T-cell (primary cell): Measurements from ENCODE around the gene INPP4B. TPM values are rescaled to one million over a fixed set of nuclear protein-coding genes. Genes with fewer than 3 reads are reported as not detected.

ENCODE experiments used
- ATAC-seq, 4 experiments: fragments of 200-7000 bp in 3 of 4; fragments of 150-1000 bp in 1 of 4; cut with Tn5 transposase; replicated peaks in 1 of 4; 1 replicate in 3 of 4; 2 replicates in 1 of 4; pipeline ENCODE4 v1.10.0; 2021; ENCODE audit warnings: moderate library complexity in 3 of 4, mild to moderate bottlenecking in 2 of 4, moderate number of reproducible peaks in 1 of 4
- CTCF ChIA-PET, 2 donors: fragments of 300-600 bp; sonication (Branson Sonifier 250); formaldehyde crosslinking; loops; one replicate each; lab custom pipeline; 2022; ENCODE audit warnings: antibody characterized with exemption in 2 of 2; lab: Charles Lee
- POLR2A ChIA-PET, 2 donors: fragments of 300-600 bp; sonication (Branson Sonifier 250); formaldehyde crosslinking; loops; one replicate each; lab custom pipeline; 2022; ENCODE audit warnings: antibody characterized with exemption in 2 of 2; lab: Charles Lee
- DNase-seq, 35 experiments: peaks; one replicate each; pipeline versions ENCODE4 v3.0.0 to v3.0.0-alpha.2; 2013 to 2023
- H3K27ac ChIP-seq: one replicate; pipeline ENCODE4 v1.5.1; 2013; ENCODE audit warnings: low read length
- H3K27me3 ChIP-seq, 2 experiments: replicated peaks in 1 of 2; 1 replicate in 1 of 2; 2 replicates in 1 of 2; pipeline versions ENCODE4 v1.6.1 to v1.7.0; 2013; ENCODE audit warnings: low read length in 1 of 2, mixed read lengths in 1 of 2; ENCODE audit not compliant: control insufficient read depth in 2 of 2, insufficient read depth in 2 of 2; ENCODE audit errors: extremely low read depth in 1 of 2
- H3K36me3 ChIP-seq, 2 donors: 1 replicate in 1 of 2; 2 replicates in 1 of 2; pipeline versions ENCODE4 v1.6.1 to v1.7.0; 2013; ENCODE audit warnings: low read length in 1 of 2; ENCODE audit not compliant: control insufficient read depth in 2 of 2, insufficient read depth in 1 of 2; ENCODE audit errors: extremely low read depth in 1 of 2
- H3K4me1 ChIP-seq, 2 experiments: 1 replicate in 1 of 2; 2 replicates in 1 of 2; pipeline versions ENCODE4 v1.6.1 to v1.7.0; 2013; ENCODE audit warnings: low read length in 2 of 2, mixed read lengths in 1 of 2; ENCODE audit not compliant: insufficient read depth in 2 of 2, control insufficient read depth in 1 of 2; ENCODE audit errors: extremely low read depth in 1 of 2
- H3K4me3 ChIP-seq, 2 donors: 1 replicate in 1 of 2; 2 replicates in 1 of 2; pipeline versions ENCODE4 v1.5.1 to v1.7.0; 2013; ENCODE audit warnings: mild to moderate bottlenecking in 2 of 2, low read length in 1 of 2, moderate library complexity in 1 of 2; ENCODE audit not compliant: control insufficient read depth in 1 of 2; ENCODE audit errors: extremely low read depth in 1 of 2
- H3K9me3 ChIP-seq: 2 replicates; pipeline ENCODE4 v1.7.0; 2013
- H3K27ac Mint-ChIP-seq, 2 donors: one replicate each; pipeline ENCODE4 v1.8.0; 2020 to 2021; ENCODE audit warnings: mild to moderate bottlenecking in 2 of 2, mixed read lengths in 2 of 2
- H3K27me3 Mint-ChIP-seq, 2 donors: one replicate each; pipeline ENCODE4 v1.8.0; 2021 to 2022; ENCODE audit warnings: mixed read lengths in 2 of 2
- H3K36me3 Mint-ChIP-seq: one replicate; pipeline ENCODE4 v1.8.0; 2021; ENCODE audit warnings: mixed read lengths
- H3K4me1 Mint-ChIP-seq, 3 donors: one replicate each; pipeline ENCODE4 v1.8.0; 2020 to 2022; ENCODE audit warnings: mixed read lengths in 3 of 3, mild to moderate bottlenecking in 1 of 3
- H3K4me3 Mint-ChIP-seq, 3 donors: one replicate each; pipeline ENCODE4 v1.8.0; 2020 to 2022; ENCODE audit warnings: mild to moderate bottlenecking in 3 of 3, mixed read lengths in 3 of 3, moderate library complexity in 3 of 3
- H3K9me3 Mint-ChIP-seq, 3 donors: one replicate each; pipeline ENCODE4 v1.8.0; 2020 to 2022; ENCODE audit warnings: mixed read lengths in 3 of 3
- WGBS: methylation state at CpG from one replicate; pipeline ENCODE4 v1.1.5; 2013; ENCODE audit warnings: missing lambda C conversion rate; ENCODE audit not compliant: insufficient coverage; 5-methylcytosine and 5-hydroxymethylcytosine counted together
- total RNA-seq, 35 experiments: library from RNA in 6 of 35; stranded (reverse) in 6 of 35; fragments of 120-200 nt in 1 of 35; gene quantifications; one replicate each; pipeline versions ENCODE4 v1.2.1 to v1.2.4 and lab custom pipeline; 2013 to 2026

The INPP4B gene
- total RNA-seq, 5 donors from 2014 or later (not counting 1 experiment from before 2014, with no cell fraction given) = 47.4 to 99.7 (median 71.3) TPM

DNA sequence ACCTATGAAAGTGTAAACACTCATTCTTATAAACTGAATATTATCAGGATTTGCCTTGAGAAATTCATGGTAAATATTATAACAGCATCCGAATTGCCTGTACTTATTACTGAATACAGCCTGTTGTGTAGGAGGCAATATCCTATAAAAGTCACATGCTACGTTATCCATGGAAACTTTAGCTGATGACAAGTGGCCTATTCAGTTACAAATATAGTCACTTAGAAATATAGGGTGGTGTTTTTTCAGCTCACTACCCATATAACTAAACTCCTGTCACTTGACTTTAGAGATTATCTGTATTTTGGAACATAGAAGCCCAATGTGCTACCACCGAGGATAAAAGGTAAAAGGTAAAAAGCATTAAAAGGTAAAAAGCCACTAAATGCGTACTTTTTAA is 493.4 kb downstream of the INPP4B start:
- Histone ChIP-seq H3K9me3 (no peaks in the 10 kb centered on the region), H3K4me3 (no peak overlapping the region), H3K27ac (peak overlapping the region; percentile 36), H3K27me3 (no peaks in the 10 kb centered on the region), H3K4me1 (peaks cover 35 to 40% of the 10 kb centered on the region in 2 experiments), H3K36me3 (no peaks in the 10 kb centered on the region)
- H3K9me3 Mint-ChIP-seq = no peaks in the 10 kb centered on the region
- ATAC-seq (no peak), DNase-seq (no peak)
- no CpG with 5 or more reads among the region's 4 CpGs for WGBS
- H3K27me3 Mint-ChIP-seq = no peaks in the 10 kb centered on the region
- H3K27ac Mint-ChIP-seq = peak overlapping the region; percentile 92 to 97
- H3K36me3 Mint-ChIP-seq = no peaks in the 10 kb centered on the region
- ChIA-PET CTCF (interaction anchor here (0.6 to 3.4 kb wide), 21 partner anchors 9 to 1923 kb away, joined by 3 to 20 read pairs (median 4); no protein-coding TSS in a partner anchor), POLR2A (interaction anchor here (0.6 to 0.7 kb wide), 2 partner anchors 61 to 130 kb away, joined by 3 read pairs; no protein-coding TSS in a partner anchor)
- peaks cover 95 to 99% (median 98%) of the 10 kb centered on the region in 3 donors for H3K4me1 Mint-ChIP-seq
- H3K4me3 Mint-ChIP-seq = peak overlapping the region; percentile 35 to 74 (median 48)

DNA sequence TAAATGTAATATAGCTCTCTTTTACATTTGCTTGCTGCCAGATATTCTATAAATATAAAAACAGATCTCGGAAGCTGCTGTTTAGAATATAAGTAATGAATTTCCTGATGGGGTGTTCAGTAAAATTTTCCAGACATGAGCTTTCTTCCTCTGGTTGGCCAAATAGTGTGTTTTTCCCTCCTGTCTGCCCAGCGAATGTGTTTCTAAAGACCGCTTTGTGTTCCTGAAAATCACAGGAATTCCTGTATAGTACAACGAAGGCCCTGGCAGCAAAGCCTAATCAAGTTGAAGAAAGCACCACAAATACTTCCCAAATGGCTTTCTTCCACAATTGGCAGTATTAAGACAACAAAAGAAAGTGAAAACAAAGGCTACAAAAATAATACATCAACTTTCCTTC is 494.1 kb downstream of the INPP4B start:
- H3K4me3 Mint-ChIP-seq = peak overlapping the region; percentile 14 to 44 (median 32)
- no peaks in the 10 kb centered on the region for H3K36me3 Mint-ChIP-seq
- ATAC-seq (no peak), DNase-seq (no peak)
- peak overlapping the region; percentile 91 to 92 for H3K27ac Mint-ChIP-seq
- H3K9me3 ChIP-seq = no peaks in the 10 kb centered on the region
- no peaks in the 10 kb centered on the region for H3K27me3 Mint-ChIP-seq
- CTCF ChIA-PET = interaction anchor here (0.6 to 3.1 kb wide), 19 partner anchors 8 to 496 kb away, joined by 3 to 14 read pairs (median 4); no protein-coding TSS in a partner anchor
- POLR2A ChIA-PET = interaction anchor here in 1 of 2 donors (1.4 kb wide), 1 partner anchor 53 kb away, joined by 4 read pairs; no protein-coding TSS in a partner anchor
- H3K27ac ChIP-seq = peak overlapping the region; percentile 52
- no peak overlapping the region for H3K4me3 ChIP-seq
- H3K27me3 ChIP-seq = no peaks in the 10 kb centered on the region
- H3K36me3 ChIP-seq = no peaks in the 10 kb centered on the region
- H3K9me3 Mint-ChIP-seq = no peaks in the 10 kb centered on the region
- peaks cover 93 to 99% (median 98%) of the 10 kb centered on the region in 3 donors for H3K4me1 Mint-ChIP-seq
- H3K4me1 ChIP-seq = peaks cover 34 to 37% of the 10 kb centered on the region in 2 experiments
- 84% methylated on average over 3 of the region's 4 CpGs for WGBS

DNA sequence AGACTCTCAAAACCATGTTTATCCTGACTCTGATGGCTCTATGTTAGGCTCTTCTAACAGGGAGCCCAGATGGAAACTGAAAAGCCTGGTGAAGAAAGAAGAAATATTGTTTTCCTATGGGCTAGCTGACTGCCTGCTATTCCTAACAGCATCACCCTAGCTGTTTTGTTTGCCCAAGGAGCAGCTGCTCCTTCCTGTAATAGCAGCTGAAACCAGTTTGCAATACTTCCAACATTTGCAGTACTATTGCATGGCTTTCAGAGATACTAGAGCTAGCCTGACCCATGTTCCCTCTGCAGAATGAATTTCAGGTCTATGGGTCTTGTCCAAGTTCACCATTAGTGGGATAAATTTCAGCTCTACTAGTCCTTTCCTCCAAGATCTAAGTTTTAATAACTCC is 495.2 kb downstream of the INPP4B start:
- ATAC-seq = no peak
- Mint-ChIP-seq H3K4me3 (peak overlapping the region in 1 of 3 donors; percentile 7), H3K36me3 (peaks cover 4% of the 10 kb centered on the region), H3K27ac (peak overlapping the region; percentile 91 to 92), H3K9me3 (no peaks in the 10 kb centered on the region), H3K27me3 (no peaks in the 10 kb centered on the region), H3K4me1 (peaks cover 92 to 99% (median 97%) of the 10 kb centered on the region in 3 donors)
- CTCF ChIA-PET = interaction anchor here (0.5 to 3.1 kb wide), 15 partner anchors 9 to 493 kb away, joined by 3 to 8 read pairs (median 4); no protein-coding TSS in a partner anchor
- Histone ChIP-seq H3K27me3 (no peaks in the 10 kb centered on the region), H3K4me3 (no peak overlapping the region), H3K9me3 (no peaks in the 10 kb centered on the region), H3K4me1 (peaks cover 23 to 27% of the 10 kb centered on the region in 2 experiments), H3K36me3 (no peaks in the 10 kb centered on the region), H3K27ac (peak overlapping the region; percentile 52)
- POLR2A ChIA-PET = interaction anchor here (0.5 to 1.4 kb wide), 5 partner anchors 25 to 227 kb away, joined by 3 to 6 read pairs (median 4); no protein-coding TSS in a partner anchor
- DNase-seq = no peak

DNA sequence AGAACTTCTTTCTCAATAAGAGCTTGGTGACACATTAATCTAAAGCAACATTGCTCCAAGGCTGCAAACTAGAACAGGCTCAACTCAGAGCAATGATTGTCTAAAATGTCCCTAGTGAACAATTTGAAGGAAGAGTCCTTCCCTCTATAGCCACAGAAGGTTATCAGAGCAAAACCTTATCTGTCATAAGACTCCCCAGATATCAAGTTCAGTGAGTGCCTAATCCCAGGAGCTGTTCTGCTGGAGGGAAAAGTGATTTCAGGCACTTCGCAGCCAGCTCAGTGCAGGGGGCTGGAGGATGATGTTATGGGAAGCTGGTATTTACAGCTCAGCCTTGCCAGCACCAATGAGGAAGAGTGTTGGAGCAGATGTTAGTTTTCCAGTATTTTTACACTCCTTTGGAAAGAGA is 497.5 kb downstream of the INPP4B start:
- Histone ChIP-seq H3K4me1 (peaks cover 5 to 16% of the 10 kb centered on the region in 2 experiments), H3K27me3 (no peaks in the 10 kb centered on the region), H3K9me3 (no peaks in the 10 kb centered on the region), H3K36me3 (no peaks in the 10 kb centered on the region), H3K27ac (no peak overlapping the region), H3K4me3 (no peak overlapping the region)
- ChIA-PET POLR2A (no interaction called here), CTCF (interaction anchor here (0.5 to 1.2 kb wide), 3 partner anchors 8 to 132 kb away, joined by 3 to 5 read pairs (median 3); no protein-coding TSS in a partner anchor)
- Mint-ChIP-seq H3K27me3 (no peaks in the 10 kb centered on the region), H3K4me3 (peak overlapping the region in 2 of 3 donors; percentile 13 to 44), H3K36me3 (peaks cover 8% of the 10 kb centered on the region), H3K4me1 (peaks cover 89 to 98% (median 94%) of the 10 kb centered on the region in 3 donors), H3K9me3 (no peaks in the 10 kb centered on the region), H3K27ac (peak overlapping the region; percentile 70 to 83)
- 100% methylated on average over 1 of the region's 1 CpG for WGBS
- ATAC-seq (no peak), DNase-seq (no peak)

DNA sequence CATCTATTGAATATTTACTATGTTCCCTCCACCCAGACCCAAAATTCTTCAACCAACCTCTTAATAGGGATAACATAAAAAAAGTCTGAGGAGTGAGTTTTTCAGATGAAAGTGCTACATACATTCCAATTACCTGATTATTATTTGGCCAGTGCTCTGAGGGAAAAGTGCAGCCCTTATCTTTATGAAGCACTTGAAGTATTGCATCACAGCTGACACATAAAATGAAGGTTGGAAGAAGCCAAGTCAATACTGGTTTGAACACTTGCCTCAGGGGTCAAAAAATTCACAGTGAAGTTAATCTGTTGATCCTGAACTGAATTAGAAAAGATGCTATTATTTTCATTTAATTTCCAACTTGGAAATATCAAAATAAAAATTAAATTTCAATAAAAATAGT is 498.9 kb downstream of the INPP4B start:
- no peak for DNase-seq
- POLR2A ChIA-PET = interaction anchor here in 1 of 2 donors (0.6 kb wide), 1 partner anchor 71 kb away, joined by 3 read pairs; no protein-coding TSS in a partner anchor
- H3K27ac Mint-ChIP-seq = peak overlapping the region; percentile 50 to 77
- no peaks in the 10 kb centered on the region for H3K9me3 Mint-ChIP-seq
- CTCF ChIA-PET = interaction anchor here in 1 of 2 donors (1.2 kb wide), 1 partner anchor 13 kb away, joined by 3 read pairs; no protein-coding TSS in a partner anchor
- Histone ChIP-seq H3K9me3 (no peaks in the 10 kb centered on the region), H3K4me3 (no peak overlapping the region), H3K27ac (no peak overlapping the region), H3K4me1 (peaks cover 0 to 16% of the 10 kb centered on the region in 2 experiments), H3K36me3 (no peaks in the 10 kb centered on the region), H3K27me3 (no peaks in the 10 kb centered on the region)
- peaks cover 88 to 96% (median 91%) of the 10 kb centered on the region in 3 donors for H3K4me1 Mint-ChIP-seq
- no peaks in the 10 kb centered on the region for H3K27me3 Mint-ChIP-seq
- H3K4me3 Mint-ChIP-seq = peak overlapping the region; percentile 28 to 68 (median 59)
- peaks cover 11% of the 10 kb centered on the region for H3K36me3 Mint-ChIP-seq
- ATAC-seq = no peak

DNA sequence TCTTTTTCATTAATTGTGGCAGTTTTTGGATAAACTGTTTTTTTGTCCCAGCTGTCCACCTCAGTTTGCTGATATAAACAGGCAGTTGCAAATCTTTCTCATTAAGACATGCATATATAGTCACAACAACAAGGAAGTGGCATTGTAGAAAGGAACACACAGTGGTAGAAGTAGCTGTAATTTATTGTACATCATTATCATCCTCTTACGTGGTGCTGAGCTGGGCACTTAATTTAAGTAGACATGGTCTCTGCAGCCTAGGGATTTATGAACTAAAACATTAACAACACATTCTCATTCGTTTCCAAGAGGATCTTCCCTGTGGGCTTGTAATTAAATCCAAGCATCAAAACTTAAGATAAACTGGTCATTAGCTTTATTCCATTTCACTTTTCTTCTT is 500.2 kb downstream of the INPP4B start:
- ATAC-seq = peak in 2 of 4 experiments; percentile 54 to 59
- CTCF ChIA-PET = interaction anchor here (0.9 to 2.1 kb wide), 2 partner anchors 9 to 14 kb away, joined by 3 to 8 read pairs; no protein-coding TSS in a partner anchor
- Mint-ChIP-seq H3K27me3 (no peaks in the 10 kb centered on the region), H3K27ac (peak overlapping the region; percentile 50 to 75), H3K4me3 (peak overlapping the region; percentile 22 to 56 (median 28)), H3K9me3 (no peaks in the 10 kb centered on the region), H3K36me3 (peaks cover 11% of the 10 kb centered on the region), H3K4me1 (peaks cover 83 to 91% (median 85%) of the 10 kb centered on the region in 3 donors)
- Histone ChIP-seq H3K4me3 (no peak overlapping the region), H3K27ac (no peak overlapping the region), H3K9me3 (no peaks in the 10 kb centered on the region), H3K27me3 (no peaks in the 10 kb centered on the region), H3K36me3 (no peaks in the 10 kb centered on the region), H3K4me1 (peaks cover 0 to 12% of the 10 kb centered on the region in 2 experiments)
- WGBS = no CpG with 5 or more reads among the region's 2 CpGs
- no peak for DNase-seq
- POLR2A ChIA-PET = interaction anchor here in 1 of 2 donors (0.6 to 1.0 kb wide), 3 partner anchors 36 to 1187 kb away, joined by 3 to 4 read pairs (median 3); no protein-coding TSS in a partner anchor
